H1 (cell line): ENCODE results near the gene EVI5. TPM values are rescaled to one million over a fixed set of nuclear protein-coding genes. Genes with fewer than 3 reads are reported as not detected.

Source experiments
- CTCF ChIA-PET: fragments of 300-600 bp; sonication (Branson Sonifier 250); formaldehyde crosslinking; loops from one replicate; lab custom pipeline; 2021; ENCODE audit not compliant: partially characterized antibody; lab: Charles Lee
- POLR2A ChIA-PET: fragments of 300-600 bp; sonication (Branson Sonifier 250); formaldehyde crosslinking; loops from one replicate; lab custom pipeline; 2021; ENCODE audit warnings: inconsistent platforms; ENCODE audit not compliant: partially characterized antibody; lab: Charles Lee
- DNase-seq, 2 experiments: peaks; one replicate each; pipeline versions ENCODE4 v3.0.0 to v3.0.0-alpha.2; 2010 to 2022; ENCODE audit warnings: low spot score in 2 of 2, low read depth in 1 of 2, mixed read lengths in 1 of 2
- FAIRE-seq: peaks from 2 replicates; lab custom pipeline; 2011; peaks lifted over from hg19 to GRCh38; lab: Jason Lieb, UNC
- H2AFZ ChIP-seq: 2 replicates; pipeline ENCODE4 v1.8.1; 2012; ENCODE audit warnings: low read length, inconsistent platforms
- H2AK5ac ChIP-seq: 2 replicates; pipeline ENCODE4 v1.6.1; 2013; ENCODE audit warnings: low read depth, low read length
- H2BK120ac ChIP-seq: replicated peaks from 2 replicates; pipeline ENCODE3; 2013; ENCODE audit warnings: low read depth, low read length, inconsistent platforms
- H2BK12ac ChIP-seq: 2 replicates; pipeline ENCODE4 v1.6.1; 2013; ENCODE audit warnings: low read depth, low read length
- H2BK15ac ChIP-seq: 2 replicates; pipeline ENCODE4 v1.6.1; 2013; ENCODE audit warnings: low read length
- H2BK20ac ChIP-seq: 2 replicates; pipeline ENCODE4 v1.6.1; 2013; ENCODE audit warnings: low read length
- H2BK5ac ChIP-seq: 2 replicates; pipeline ENCODE4 v1.6.1; 2013; ENCODE audit warnings: low read depth, low read length
- H3K14ac ChIP-seq: 2 replicates; pipeline ENCODE4 v1.6.1; 2013; ENCODE audit warnings: inconsistent platforms; ENCODE audit not compliant: insufficient read length
- H3K18ac ChIP-seq: 2 replicates; pipeline ENCODE4 v1.6.1; 2013; ENCODE audit warnings: low read length; ENCODE audit errors: extremely low read depth
- H3K23ac ChIP-seq: 2 replicates; pipeline ENCODE4 v1.6.1; 2013; ENCODE audit warnings: inconsistent platforms; ENCODE audit not compliant: insufficient read length
- H3K23me2 ChIP-seq: 2 replicates; pipeline ENCODE4 v1.6.1; 2013; ENCODE audit warnings: low read depth, low read length
- H3K27ac ChIP-seq: 2 replicates; pipeline ENCODE4 v1.6.1; 2011; ENCODE audit warnings: low read depth, low read length, inconsistent platforms
- H3K27me3 ChIP-seq, 4 experiments: replicated peaks in 1 of 4; 1 replicate in 1 of 4; 2 replicates in 3 of 4; pipeline versions ENCODE4 v1.6.1 to v1.8.1; 2011 to 2013; ENCODE audit warnings: low read length in 3 of 4, mild to moderate bottlenecking in 3 of 4, inconsistent platforms in 2 of 4, mixed read lengths in 2 of 4, moderate library complexity in 1 of 4; ENCODE audit not compliant: control insufficient read depth in 3 of 4, insufficient read depth in 3 of 4; ENCODE audit errors: extremely low read depth in 1 of 4
- H3K36me3 ChIP-seq, 4 experiments: 2 replicates each; pipeline versions ENCODE4 v1.6.1 to v1.8.1; 2011 to 2013; ENCODE audit warnings: mild to moderate bottlenecking in 4 of 4, low read length in 3 of 4, moderate library complexity in 2 of 4, control low read depth in 1 of 4, inconsistent platforms in 1 of 4; ENCODE audit not compliant: insufficient read depth in 4 of 4, control insufficient read depth in 2 of 4
- H3K4ac ChIP-seq: replicated peaks from 2 replicates; pipeline ENCODE3; 2013; ENCODE audit warnings: low read length, low read depth, mixed read lengths, inconsistent platforms; ENCODE audit not compliant: insufficient read length
- H3K4me1 ChIP-seq, 4 experiments: replicated peaks in 1 of 4; 1 replicate in 1 of 4; 2 replicates in 3 of 4; pipeline versions ENCODE4 v1.6.1 to v1.8.1; 2011 to 2013; ENCODE audit warnings: low read length in 3 of 4, inconsistent platforms in 2 of 4, mixed read lengths in 1 of 4; ENCODE audit not compliant: insufficient read depth in 4 of 4, control insufficient read depth in 3 of 4
- H3K4me2 ChIP-seq, 2 experiments: 2 replicates each; pipeline versions ENCODE4 v1.6.1 to v1.8.1; 2011 to 2013; ENCODE audit warnings: low read depth in 2 of 2, low read length in 2 of 2, control low read depth in 1 of 2, inconsistent platforms in 1 of 2, mild to moderate bottlenecking in 1 of 2; ENCODE audit not compliant: insufficient read depth in 1 of 2
- H3K4me3 ChIP-seq, 4 experiments: fragments of 200-600, 300-600 bp in 1 of 4; sonication (generic), shearing (Covaris generic), sonication (Bioruptor Twin) in 1 of 4; 2 replicates each; pipeline versions ENCODE4 v1.5.1 to v1.8.1; 2011 to 2016; ENCODE audit warnings: low read length in 4 of 4, low read depth in 3 of 4, control low read depth in 2 of 4, inconsistent platforms in 2 of 4, mild to moderate bottlenecking in 2 of 4, mixed read lengths in 1 of 4, moderate library complexity in 1 of 4; ENCODE audit not compliant: insufficient read depth in 2 of 4; ENCODE audit errors: extremely low read depth in 1 of 4
- H3K56ac ChIP-seq: replicated peaks from 2 replicates; pipeline ENCODE3; 2013; ENCODE audit warnings: low read depth, mild to moderate bottlenecking, mixed read lengths, low read length, inconsistent platforms; ENCODE audit not compliant: insufficient read length
- H3K79me1 ChIP-seq: 2 replicates; pipeline ENCODE4 v1.6.1; 2013; ENCODE audit warnings: low read depth, low read length, control low read depth
- H3K79me2 ChIP-seq, 2 experiments: 2 replicates each; pipeline versions ENCODE4 v1.6.1 to v1.8.1; 2012 to 2013; ENCODE audit warnings: low read length in 2 of 2, mild to moderate bottlenecking in 2 of 2, inconsistent platforms in 1 of 2; ENCODE audit not compliant: insufficient read depth in 2 of 2, control insufficient read depth in 1 of 2
- H3K9ac ChIP-seq, 4 experiments: replicated peaks in 1 of 4; 1 replicate in 1 of 4; 2 replicates in 3 of 4; pipeline versions ENCODE4 v1.6.1 to v1.8.1; 2011 to 2013; ENCODE audit warnings: low read depth in 3 of 4, low read length in 3 of 4, control low read depth in 2 of 4, mild to moderate bottlenecking in 2 of 4, moderate library complexity in 2 of 4, inconsistent platforms in 1 of 4; ENCODE audit errors: extremely low read depth in 1 of 4
- H3K9me3 ChIP-seq, 2 experiments: 2 replicates each; pipeline versions ENCODE4 v1.6.1 to v1.8.1; 2012 to 2013; ENCODE audit warnings: mild to moderate bottlenecking in 2 of 2, moderate library complexity in 2 of 2, control low read depth in 1 of 2, inconsistent platforms in 1 of 2, low read depth in 1 of 2, low read length in 1 of 2, mixed read lengths in 1 of 2; ENCODE audit not compliant: insufficient read depth in 2 of 2
- H4K20me1 ChIP-seq, 2 experiments: replicated peaks in 1 of 2; 2 replicates each; pipeline versions ENCODE3 to v1.8.1; 2011 to 2013; ENCODE audit warnings: inconsistent platforms in 2 of 2, low read length in 2 of 2, mild to moderate bottlenecking in 1 of 2; ENCODE audit not compliant: insufficient read depth in 2 of 2, control insufficient read depth in 1 of 2
- H4K5ac ChIP-seq: 2 replicates; pipeline ENCODE4 v1.6.1; 2013; ENCODE audit warnings: low read length, low read depth, mixed read lengths, inconsistent platforms; ENCODE audit not compliant: insufficient read length
- H4K8ac ChIP-seq: 2 replicates; pipeline ENCODE4 v1.8.0; 2013; ENCODE audit warnings: mild to moderate bottlenecking, moderate library complexity, low read length, inconsistent platforms; ENCODE audit not compliant: insufficient read depth; ENCODE audit errors: extremely low read depth
- H4K91ac ChIP-seq: replicated peaks from 2 replicates; pipeline ENCODE3; 2013; ENCODE audit warnings: low read length, mixed read lengths, inconsistent platforms; ENCODE audit not compliant: insufficient read length
- CHD1 ChIP-seq: IDR thresholded peaks from 2 replicates; pipeline ENCODE4 v1.6.1; 2012; ENCODE audit warnings: low read depth, low read length, improper control_type of control experiment
- EGR1 ChIP-seq: IDR thresholded peaks from 2 replicates; pipeline ENCODE4 v1.6.1; 2011; ENCODE audit warnings: low read depth, low read length, borderline replicate concordance
- EP300 ChIP-seq, 2 experiments: IDR thresholded peaks; 1 replicate in 1 of 2; 2 replicates in 1 of 2; pipeline ENCODE4 v1.6.1; 2011 to 2012; ENCODE audit warnings: low read depth in 2 of 2, low read length in 2 of 2, mild to moderate bottlenecking in 2 of 2, borderline replicate concordance in 1 of 2, inconsistent platforms in 1 of 2, moderate library complexity in 1 of 2
- EZH2 ChIP-seq: fragments of 200-600 bp; sonication (generic); IDR thresholded peaks from 2 replicates; pipeline ENCODE4 v1.7.1; 2012; ENCODE audit warnings: low read depth, mild to moderate bottlenecking, moderate library complexity, low read length, inconsistent platforms; ENCODE audit not compliant: severe bottlenecking
- FOSL1 ChIP-seq: IDR thresholded peaks from 2 replicates; pipeline ENCODE4 v1.6.1; 2011; ENCODE audit warnings: mild to moderate bottlenecking, low read depth, low read length, moderate library complexity; ENCODE audit not compliant: insufficient read depth
- HDAC6 ChIP-seq: IDR thresholded peaks from one replicate; pipeline ENCODE4 v1.7.1; 2012; ENCODE audit warnings: low read depth, mild to moderate bottlenecking, inconsistent platforms, low read length, moderate library complexity
- JUND ChIP-seq: IDR thresholded peaks from 2 replicates; pipeline ENCODE4 v1.6.1; 2011; ENCODE audit warnings: mild to moderate bottlenecking, improper control_type of control experiment, low read length
- NRF1 ChIP-seq: IDR thresholded peaks from 2 replicates; pipeline ENCODE4 v1.6.1; 2011; ENCODE audit warnings: mild to moderate bottlenecking, low read depth, low read length, improper control_type of control experiment
- POU5F1 ChIP-seq: IDR thresholded peaks from 2 replicates; pipeline ENCODE4 v1.6.1; 2011; ENCODE audit warnings: low read depth, mild to moderate bottlenecking, low read length, moderate library complexity
- RXRA ChIP-seq: IDR thresholded peaks from 2 replicates; pipeline ENCODE4 v1.6.1; 2011; ENCODE audit warnings: low read depth, mild to moderate bottlenecking, low read length, moderate library complexity; ENCODE audit not compliant: insufficient read depth
- SIRT6 ChIP-seq: IDR thresholded peaks from one replicate; pipeline ENCODE4 v1.7.1; 2012; ENCODE audit warnings: low read length, inconsistent platforms
- SIX5 ChIP-seq: IDR thresholded peaks from 2 replicates; pipeline ENCODE4 v1.6.1; 2011; ENCODE audit warnings: mild to moderate bottlenecking, low read depth, low read length
- SUZ12 ChIP-seq: fragments of 200-600 bp; sonication (generic); IDR thresholded peaks from 2 replicates; pipeline ENCODE4 v1.6.1; 2012; ENCODE audit warnings: mild to moderate bottlenecking, inconsistent platforms, low read length, moderate library complexity, mixed read lengths
- TAF7 ChIP-seq: optimal IDR thresholded peaks from 2 replicates; pipeline ENCODE3; 2011; ENCODE audit warnings: low read depth, mild to moderate bottlenecking, inconsistent platforms, low read length, moderate library complexity, borderline replicate concordance
- TCF12 ChIP-seq: IDR thresholded peaks from 2 replicates; pipeline ENCODE4 v1.6.1; 2011; ENCODE audit warnings: low read depth, mild to moderate bottlenecking, low read length
- YY1 ChIP-seq: IDR thresholded peaks from 2 replicates; pipeline ENCODE4 v1.6.1; 2011; ENCODE audit warnings: low read depth, mild to moderate bottlenecking, low read length
- WGBS, 2 experiments: shearing (Covaris generic) in 1 of 2; methylation state at CpG; one replicate each; pipeline versions ENCODE4 v1.1.6 to v1.1.7; 2013 to 2015; ENCODE audit warnings: low lambda C conversion rate in 2 of 2, mixed read lengths in 2 of 2, inconsistent platforms in 1 of 2, low coverage in 1 of 2, missing lambda C conversion rate in 1 of 2; ENCODE audit not compliant: insufficient replicate concordance in 2 of 2, insufficient coverage in 1 of 2, insufficient read length in 1 of 2; ENCODE audit errors: extremely low coverage in 1 of 2, missing lambda C conversion rate in 1 of 2; 5-methylcytosine and 5-hydroxymethylcytosine counted together
- polyA plus RNA-seq, 7 experiments: library from polyadenylated mRNA; depleted of rRNA in 3 of 7; stranded (reverse) in 5 of 7; unstranded in 2 of 7; fragments of >200 nt in 5 of 7; fragments of 200-250 nt in 2 of 7; gene quantifications; 1 replicate in 5 of 7; 2 replicates in 1 of 7; 4 replicates in 1 of 7; pipeline versions ENCODE4 v1.2.1 to v1.2.3, GENCODE V29; 2011 to 2013; ENCODE audit warnings: missing spikeins in 2 of 7, mixed read lengths in 2 of 7
- total RNA-seq: library from RNA; stranded (reverse); fragmentation: NEBNext Ultra II Directional; extraction: Animal tissue kit (Norgen Biotek cat#: 25700); gene quantifications from 2 replicates; pipeline ENCODE4 v1.2.1, GENCODE V29; 2021

The EVI5 gene
- total and polyA plus RNA-seq, 2 of the 8 experiments (the other 6 are each of a cell fraction or from before 2014, with no cell fraction given): 1.7 to 13.7 TPM

DNA sequence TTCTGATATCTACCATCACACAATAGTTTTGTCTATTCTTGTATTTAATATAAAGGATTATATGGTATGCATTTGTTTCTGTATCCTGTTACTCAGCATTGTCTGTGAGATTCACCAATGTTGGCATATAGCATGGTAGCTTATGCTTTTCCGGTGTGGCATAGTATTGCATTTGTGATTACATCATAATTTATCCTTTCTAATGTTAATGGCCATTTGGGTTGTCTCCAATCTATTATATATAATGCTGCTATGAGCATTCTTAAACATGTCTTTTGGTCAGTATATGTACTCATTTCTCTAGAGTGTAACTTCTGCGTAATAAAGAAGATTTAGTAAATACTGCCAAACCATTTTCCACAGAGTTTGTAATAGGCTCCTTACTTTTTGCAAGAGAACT is 257.2 kb downstream of the EVI5 start:
- H3K4me1 ChIP-seq: no peaks in the 10 kb centered on the region
- DNase-seq (no peak), FAIRE-seq (no peak)
- H3K79me2 ChIP-seq: no peaks in the 10 kb centered on the region
- no peak overlapping the region for H2BK12ac ChIP-seq
- H3K9me3 ChIP-seq: no peaks in the 10 kb centered on the region
- no peak overlapping the region for H2BK20ac ChIP-seq
- H3K9ac ChIP-seq: no peak overlapping the region
- H2BK5ac ChIP-seq: no peak overlapping the region
- no peak overlapping the region for H3K23ac ChIP-seq
- H3K4me2 ChIP-seq: no peak overlapping the region
- no peak overlapping the region for H2AK5ac ChIP-seq
- no peak overlapping the region for H3K27ac ChIP-seq
- H4K20me1 ChIP-seq: no peaks in the 10 kb centered on the region
- H4K5ac ChIP-seq: no peak overlapping the region
- H2BK120ac ChIP-seq: no peak overlapping the region
- H3K79me1 ChIP-seq: no peaks in the 10 kb centered on the region
- H3K36me3 ChIP-seq: no peaks in the 10 kb centered on the region
- H3K18ac ChIP-seq: no peak overlapping the region
- 86% methylated on average over 2 of the region's 2 CpGs; no CpG with 5 or more reads in 1 of the 2 experiments for WGBS, 2 experiments
- H4K91ac ChIP-seq: no peak overlapping the region
- no peak overlapping the region for H2AFZ ChIP-seq
- no peaks in the 10 kb centered on the region for H3K23me2 ChIP-seq
- POLR2A ChIA-PET: no interaction called here
- no peak overlapping the region for H3K4me3 ChIP-seq
- H3K14ac ChIP-seq: no peak overlapping the region
- H3K27me3 ChIP-seq: no peaks in the 10 kb centered on the region
- CTCF ChIA-PET: no interaction called here
- no peak overlapping the region for H4K8ac ChIP-seq
- H3K56ac ChIP-seq: no peak overlapping the region
- no peak overlapping the region for H3K4ac ChIP-seq
- H2BK15ac ChIP-seq: no peak overlapping the region
- TF ChIP-seq POU5F1: no peak
- no peak for TF ChIP-seq SIX5
- TF ChIP-seq JUND: no peak
- no peak for TF ChIP-seq RXRA
- TF ChIP-seq CHD1: no peak
- TF ChIP-seq EGR1: no peak
- TF ChIP-seq EP300 (IDR thresholded peaks at IDR 0.05; ENCODE audit: borderline replicate concordance in 1 of 2, low read depth in 2 of 2, low read length in 2 of 2): no peak
- no peak for TF ChIP-seq HDAC6
- TF ChIP-seq SIRT6: no peak
- TF ChIP-seq NRF1: no peak
- no peak for TF ChIP-seq TCF12
- TF ChIP-seq TAF7: no peak
- TF ChIP-seq YY1: no peak
- TF ChIP-seq FOSL1: no peak
- TF ChIP-seq SUZ12: no peak
- TF ChIP-seq EZH2: no peak
